ENCODE data around the gene SIX5.

GRCh38 chr19:45770192-45771101 is 1.4 kb upstream of the SIX5 start:
- TF ChIP-seq POLR2A (IDR thresholded peaks at IDR 0.05) (peak in 1 of 2 donors; percentile 2), CTCF (IDR thresholded peaks at IDR 0.05) (peak; percentile 73 to 95 (median 87)), POLR2AphosphoS5 (IDR thresholded peaks at IDR 0.05; ENCODE audit: insufficient read depth in 1 of 2, low read depth in 1 of 2) (peak; percentile 87 to 91)
